Activated CD8-positive, alpha-beta memory T cell treated with anti-CD3 and anti-CD28 coated beads for 1 hour (primary cell): ENCODE data around the gene TTLL3.

Source experiments
- DNase-seq, 2 donors: peaks; one replicate each; pipeline ENCODE4 v3.0.0-alpha.2; 2020; ENCODE audit warnings: low read depth in 1 of 2; ENCODE audit errors: extremely low read depth in 1 of 2

Gene TTLL3

GRCh38 chr3:9781551-9781950, 28.5 kb upstream of the TTLL3 start:
- no peak for DNase-seq

- DNase-seq, result no peak
These were observed 28.0 kb upstream of the TTLL3 start for GRCh38 chr3:9781978-9782603.

- DNase-seq, result no peak
These were observed 27.3 kb upstream of the TTLL3 start for GRCh38 chr3:9782770-9783169.

- no peak for DNase-seq
These were observed 26.1 kb upstream of the TTLL3 start for GRCh38 chr3:9783954-9784353.

- no peak for DNase-seq
These were observed 25.1 kb upstream of the TTLL3 start for GRCh38 chr3:9784965-9785364.

GRCh38 chr3:9785602-9786001, 24.5 kb upstream of the TTLL3 start:
- DNase-seq, result no peak

GRCh38 chr3:9786209-9786739, 23.8 kb upstream of the TTLL3 start:
- no peak for DNase-seq

GRCh38 chr3:9786825-9787669, 23.0 kb upstream of the TTLL3 start:
- no peak for DNase-seq

GRCh38 chr3:9787714-9788113, 22.3 kb upstream of the TTLL3 start:
- DNase-seq, result no peak

GRCh38 chr3:9791127-9791526, 18.9 kb upstream of the TTLL3 start:
- no peak for DNase-seq

- no peak for DNase-seq
These were observed 18.2 kb upstream of the TTLL3 start for GRCh38 chr3:9791790-9792404.

GRCh38 chr3:9792405-9793160, 17.5 kb upstream of the TTLL3 start, which contains the start of the genes ARPC4 and TADA3:
ARPC4 (plus strand) TSS chr3:9793082; CDS start chr3:9793122, 40 bp downstream.
TADA3 (minus strand) TSS chr3:9792473; CDS start chr3:9791466, 1,007 bp downstream.
- peak; percentile 82 to 88 for DNase-seq

GRCh38 chr3:9793161-9793781, 16.8 kb upstream of the TTLL3 start:
- DNase-seq, result no peak

- no peak for DNase-seq
These were observed 15.7 kb upstream of the TTLL3 start for GRCh38 chr3:9794400-9794799.

- no peak for DNase-seq
These were observed 14.9 kb upstream of the TTLL3 start for GRCh38 chr3:9795207-9795606.

- DNase-seq, result no peak
These were observed 12.7 kb upstream of the TTLL3 start for GRCh38 chr3:9797196-9797945.

GRCh38 chr3:9800529-9800928, 9.5 kb upstream of the TTLL3 start:
- no peak for DNase-seq

GRCh38 chr3:9803494-9803893, 6.6 kb upstream of the TTLL3 start:
- DNase-seq, result no peak

GRCh38 chr3:9804996-9805395, 5.1 kb upstream of the TTLL3 start:
- DNase-seq, result no peak

GRCh38 chr3:9806137-9806536, 3.9 kb upstream of the TTLL3 start:
- no peak for DNase-seq
